Left kidney (tissue), 2 donors: ENCODE results near the gene CD63. TPM values are rescaled to one million over a fixed set of nuclear protein-coding genes. Genes with fewer than 3 reads are reported as not detected.
A peak's percentile ranks its signal among the peaks of the same experiment; 100 is the strongest.

Experiments
- DNase-seq: peaks from one replicate; pipeline ENCODE4 v3.0.0-alpha.2; 2013
- polyA plus RNA-seq: library from polyadenylated mRNA; unstranded; fragments of 120-200 nt; gene quantifications from one replicate; pipeline ENCODE4 v1.2.1, GENCODE V29; 2013; ENCODE audit not compliant: insufficient read length

Gene CD63
- polyA plus RNA-seq, 1 donor: 592 TPM

DNA sequence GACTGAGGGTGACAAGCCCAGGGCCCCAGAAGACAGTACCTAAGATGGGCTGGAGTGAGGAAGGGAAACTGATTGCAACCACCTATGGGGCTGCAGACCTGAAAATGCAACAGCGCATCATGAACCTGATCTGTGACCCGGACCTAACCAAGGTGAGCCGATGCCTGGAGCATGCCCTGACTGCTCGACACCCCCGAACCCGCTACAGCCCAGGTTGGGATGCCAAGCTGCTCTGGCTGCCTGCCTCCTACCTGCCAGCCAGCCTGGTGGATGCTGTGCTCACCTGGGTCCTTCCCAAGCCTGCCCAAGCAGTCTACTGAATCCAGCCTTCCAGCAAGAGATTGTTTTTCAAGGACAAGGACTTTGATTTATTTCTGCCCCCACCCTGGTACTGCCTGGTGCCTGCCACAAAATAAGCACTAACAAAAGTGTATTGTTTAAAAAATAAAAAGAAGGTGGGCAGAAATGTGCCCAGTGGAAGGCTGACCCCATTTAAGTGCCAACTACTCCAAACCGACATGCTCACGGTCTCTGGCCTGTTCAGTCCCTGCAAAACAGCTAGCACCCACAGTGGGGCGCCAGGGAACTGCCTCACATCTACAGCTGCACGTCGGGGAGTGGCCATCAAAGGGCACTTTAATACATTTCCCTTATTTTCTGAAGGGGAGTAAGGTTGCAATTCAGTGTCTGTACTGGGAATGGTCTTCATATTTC lies 4.4 kb downstream of the CD63 start:
- no peak for DNase-seq

DNA sequence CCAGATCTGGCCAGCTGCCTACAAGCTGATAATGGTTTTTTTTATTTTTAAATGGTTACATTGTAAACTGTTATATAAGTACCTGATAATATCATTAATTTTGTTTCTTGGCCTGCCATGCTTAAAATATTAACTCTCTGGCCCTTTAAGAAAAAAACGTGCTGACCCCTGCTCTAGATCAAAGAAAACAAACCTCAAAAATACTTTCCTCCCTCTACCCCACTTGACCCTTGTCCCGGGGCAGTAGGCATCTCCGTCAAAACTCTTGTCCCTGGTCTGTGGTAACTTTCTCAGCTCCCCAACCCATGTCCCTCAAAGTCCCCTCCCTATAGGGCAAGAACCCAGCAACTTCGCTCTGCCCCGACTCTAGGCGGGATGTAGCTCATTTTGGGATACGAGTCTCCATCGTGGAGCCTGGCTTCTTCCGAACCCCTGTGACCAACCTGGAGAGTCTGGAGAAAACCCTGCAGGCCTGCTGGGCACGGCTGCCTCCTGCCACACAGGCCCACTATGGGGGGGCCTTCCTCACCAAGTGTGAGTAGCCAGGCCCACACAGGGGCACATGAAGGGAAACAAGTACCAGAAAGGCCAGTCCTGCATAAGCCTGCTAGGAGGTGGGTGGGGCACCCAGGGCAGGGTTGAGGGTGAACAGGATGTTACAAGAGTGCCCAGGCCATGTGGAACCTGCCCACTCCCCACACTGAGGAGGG lies 5.1 kb downstream of the CD63 start:
- no peak for DNase-seq

DNA sequence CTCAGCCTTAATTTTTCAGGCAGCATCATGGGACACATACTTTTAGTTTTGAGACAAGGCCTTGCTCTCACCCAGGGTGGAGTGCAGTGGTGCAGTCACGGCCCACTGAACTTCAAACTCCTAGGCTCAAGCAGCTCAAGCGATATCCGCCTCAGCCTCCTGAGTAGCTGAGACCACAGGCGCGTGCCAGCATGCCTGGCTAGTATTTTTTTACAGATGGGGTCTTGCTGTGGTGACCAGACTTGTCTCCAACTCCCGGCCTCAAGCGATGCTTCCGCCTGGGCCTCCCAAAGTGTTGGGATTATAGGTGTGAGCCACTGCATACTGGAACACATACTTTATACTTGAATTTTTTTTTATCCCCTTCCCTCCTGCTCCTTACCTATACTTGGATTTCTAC lies 5.9 kb downstream of the CD63 start:
- DNase-seq: no peak

DNA sequence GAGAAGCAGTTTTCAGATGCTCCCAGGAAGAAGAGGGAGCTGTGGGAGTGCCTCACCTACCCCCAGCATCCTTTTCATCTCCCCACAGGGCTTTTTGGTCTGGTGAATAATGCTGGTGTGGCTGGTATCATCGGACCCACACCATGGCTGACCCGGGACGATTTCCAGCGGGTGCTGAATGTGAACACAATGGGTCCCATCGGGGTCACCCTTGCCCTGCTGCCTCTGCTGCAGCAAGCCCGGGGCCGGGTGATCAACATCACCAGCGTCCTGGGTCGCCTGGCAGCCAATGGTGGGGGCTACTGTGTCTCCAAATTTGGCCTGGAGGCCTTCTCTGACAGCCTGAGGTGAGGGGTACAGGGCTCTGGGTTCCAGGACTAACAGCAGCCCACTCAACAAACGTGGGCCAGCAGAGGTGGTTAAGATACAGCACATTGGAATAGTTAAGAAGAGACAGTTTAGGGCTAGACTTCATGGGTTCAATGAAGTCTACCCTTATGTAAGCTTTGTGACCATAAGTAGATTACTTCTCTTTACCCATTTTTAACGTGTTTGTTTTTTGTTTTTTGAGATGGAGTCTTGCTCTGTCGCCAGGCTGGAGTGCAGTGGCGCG lies 7.1 kb downstream of the CD63 start:
- no peak for DNase-seq

DNA sequence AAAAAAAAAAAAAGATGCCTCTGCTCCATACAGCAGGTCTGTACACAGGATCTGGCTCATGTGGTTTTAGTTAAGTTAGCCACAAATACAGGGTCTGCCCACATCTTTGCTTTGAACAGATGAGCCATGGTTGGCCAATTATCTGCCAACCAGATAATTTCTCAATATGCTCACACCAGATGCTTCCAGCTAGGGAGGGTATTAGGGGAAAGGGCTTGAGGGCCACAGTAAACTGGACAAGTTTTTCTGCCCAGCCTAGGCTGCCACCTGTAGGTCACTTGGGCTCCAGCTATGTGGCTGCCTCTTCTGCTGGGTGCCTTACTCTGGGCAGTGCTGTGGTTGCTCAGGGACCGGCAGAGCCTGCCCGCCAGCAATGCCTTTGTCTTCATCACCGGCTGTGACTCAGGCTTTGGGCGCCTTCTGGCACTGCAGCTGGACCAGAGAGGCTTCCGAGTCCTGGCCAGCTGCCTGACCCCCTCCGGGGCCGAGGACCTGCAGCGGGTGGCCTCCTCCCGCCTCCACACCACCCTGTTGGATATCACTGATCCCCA lies 7.8 kb downstream of the CD63 start:
- no peak for DNase-seq

DNA sequence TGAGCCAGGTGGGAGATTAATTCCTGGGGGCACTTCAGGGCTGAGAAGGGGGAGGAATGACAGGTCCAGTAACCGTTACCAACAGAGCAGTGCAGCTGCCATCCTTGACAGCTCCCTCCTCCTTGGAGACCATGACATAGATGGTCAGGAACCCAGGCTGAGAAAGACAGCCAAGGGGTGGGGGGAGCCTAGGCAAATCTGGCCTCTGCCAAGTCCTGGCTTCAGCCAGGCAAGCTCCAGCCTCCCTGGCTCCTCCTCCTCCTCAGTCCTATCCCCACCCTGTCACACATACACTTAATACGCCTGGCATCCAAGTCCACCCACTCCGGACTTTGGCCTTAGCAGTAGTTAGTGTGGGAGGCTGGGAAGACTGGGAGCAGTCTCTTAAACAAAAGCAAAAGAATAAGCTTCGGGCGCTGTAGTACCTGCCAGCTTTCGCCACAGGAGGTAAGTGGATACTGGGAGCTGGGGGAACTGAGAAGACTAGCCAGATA lies 8.7 kb downstream of the CD63 start, which contains the start of gene RDH5:
Gene RDH5, plus strand, starts transcription at position 323 of the 494 bp plus-strand sequence. CDS start 792 bp downstream, outside the sequence.
- no peak for DNase-seq

DNA sequence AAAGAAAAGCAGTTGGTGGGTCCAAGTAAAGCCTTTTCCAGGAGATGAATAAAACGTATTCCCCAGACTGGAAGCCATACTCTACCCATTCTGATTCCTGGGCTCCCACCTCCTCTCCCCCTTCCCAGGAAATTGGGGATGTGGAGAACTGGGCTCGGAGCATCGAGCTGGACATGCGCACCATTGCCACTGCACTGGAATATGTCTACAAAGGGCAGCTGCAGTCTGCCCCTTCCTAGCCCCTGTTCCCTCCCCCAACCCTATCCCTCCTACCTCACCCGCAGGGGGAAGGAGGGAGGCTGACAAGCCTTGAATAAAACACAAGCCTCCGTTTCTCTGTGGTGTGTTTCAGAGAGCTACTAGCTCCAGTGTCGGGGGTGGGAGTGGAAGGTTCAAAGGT lies 9.4 kb downstream of the CD63 start:
- no peak for DNase-seq

DNA sequence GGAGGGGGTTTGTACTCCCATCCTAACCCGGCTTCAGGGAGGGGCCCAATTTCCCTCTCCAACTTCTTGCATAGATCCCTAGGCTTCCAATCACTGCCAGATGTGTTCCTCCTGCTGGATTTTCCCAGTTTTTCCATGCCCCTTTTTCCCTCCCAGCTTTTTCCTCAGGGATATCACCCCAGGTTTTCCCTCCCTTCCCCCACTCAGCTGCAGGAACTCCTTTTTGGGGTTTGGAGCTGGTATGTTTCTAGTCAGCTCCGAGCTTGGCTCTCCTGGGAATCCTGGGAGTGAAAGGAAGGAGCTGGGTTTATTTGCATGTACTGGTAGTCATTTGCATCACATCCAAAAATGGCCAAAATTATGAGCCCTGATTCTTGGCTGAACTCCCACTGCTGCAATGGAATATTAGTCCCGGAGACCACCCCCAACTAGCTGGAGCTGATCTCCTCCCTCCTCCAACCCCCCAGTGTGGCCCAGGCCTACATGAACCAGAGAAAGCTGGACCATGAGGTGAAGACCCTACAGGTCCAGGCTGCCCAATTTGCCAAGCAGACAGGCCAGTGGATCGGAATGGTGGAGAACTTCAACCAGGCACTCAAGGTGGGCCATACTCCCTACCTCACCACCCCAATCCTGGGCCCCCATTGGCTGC lies 10.1 kb downstream of the CD63 start:
- DNase-seq: no peak

DNA sequence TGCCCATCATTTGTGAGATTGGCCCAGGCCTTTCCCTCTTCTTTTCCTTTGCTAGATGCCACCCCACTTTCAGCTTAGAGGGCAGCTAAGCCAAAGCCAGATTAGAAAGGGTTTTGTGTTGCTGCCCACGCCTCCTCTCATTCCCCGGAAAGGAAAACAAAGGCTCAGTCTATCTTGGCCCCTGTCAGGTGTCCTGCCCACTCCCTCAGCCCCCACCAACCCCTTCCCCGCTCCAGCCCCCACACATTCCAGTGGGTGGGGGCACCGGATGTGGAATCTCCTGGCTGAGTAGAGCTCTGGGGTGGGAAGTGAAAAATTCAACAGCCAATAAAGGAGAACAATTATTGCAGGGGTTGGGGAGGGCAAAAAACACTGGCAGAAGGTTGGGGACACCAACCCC lies 10.8 kb downstream of the CD63 start:
- no peak for DNase-seq

DNA sequence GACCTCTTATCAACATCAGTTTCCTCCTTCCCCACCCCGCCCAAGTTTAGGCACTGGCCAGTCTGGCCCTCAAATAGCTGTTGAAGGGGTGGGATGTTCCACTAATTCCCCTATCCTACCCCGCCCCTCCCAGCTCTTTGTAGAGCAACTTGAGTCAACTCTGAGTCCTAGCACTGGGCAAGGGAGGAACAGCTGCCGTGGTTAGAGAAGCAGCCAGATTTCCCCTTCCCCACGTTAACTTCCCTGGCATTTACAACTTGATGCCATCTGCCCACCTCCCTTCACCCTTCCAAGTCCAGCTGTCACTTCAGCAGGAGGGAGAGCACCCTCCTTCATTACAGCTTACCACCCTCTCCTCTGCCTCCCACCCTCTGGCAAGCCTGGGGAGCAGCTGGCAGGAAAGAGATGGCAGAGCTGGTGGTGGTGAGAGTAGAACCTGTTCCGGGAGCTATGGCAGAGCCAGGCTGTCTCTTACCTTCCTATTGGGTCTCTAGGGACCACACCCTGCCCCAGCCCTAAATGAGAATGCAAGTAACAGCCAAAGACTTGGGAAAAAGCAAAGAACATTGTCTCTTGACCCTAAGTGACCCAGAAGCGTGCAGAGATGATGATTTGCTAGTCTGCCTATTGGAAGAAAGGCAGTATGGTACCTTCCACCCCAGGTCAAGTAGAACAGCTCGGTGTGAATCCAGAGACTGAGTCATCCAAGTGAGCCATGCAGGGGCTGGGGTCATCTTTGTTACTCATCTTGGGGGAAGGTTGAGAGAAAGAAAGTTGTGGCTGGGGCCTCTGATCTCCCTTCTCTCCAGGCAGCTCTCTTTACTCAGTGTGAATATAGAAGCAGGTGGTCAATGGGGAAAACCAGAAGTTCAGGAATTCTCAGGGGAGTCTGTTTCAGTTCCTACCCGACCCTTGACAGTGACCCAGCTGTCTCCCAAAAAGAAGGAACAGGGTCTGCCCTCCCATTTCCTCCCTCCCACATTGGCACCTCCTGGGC lies 11.5 kb downstream of the CD63 start:
- DNase-seq: no peak

DNA sequence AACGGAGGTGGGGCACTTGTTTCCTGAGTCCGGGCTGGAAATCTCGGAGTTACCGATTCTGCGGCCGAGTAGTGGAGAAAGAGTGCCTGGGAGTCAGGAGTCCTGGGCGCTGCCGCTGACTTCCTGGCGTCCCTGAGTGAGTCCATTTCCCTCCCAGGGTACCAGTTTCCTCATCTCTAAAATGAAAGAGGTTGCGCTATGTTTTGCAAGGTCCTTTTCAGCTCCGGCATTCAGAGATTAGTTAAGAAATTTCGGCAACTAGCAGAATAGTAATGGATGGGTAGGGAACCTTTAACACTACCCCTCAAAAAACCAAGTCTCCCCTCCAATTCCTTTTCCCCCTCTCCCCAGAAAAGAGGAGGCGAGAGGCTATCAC lies 12.2 kb downstream of the CD63 start:
- DNase-seq: no peak

DNA sequence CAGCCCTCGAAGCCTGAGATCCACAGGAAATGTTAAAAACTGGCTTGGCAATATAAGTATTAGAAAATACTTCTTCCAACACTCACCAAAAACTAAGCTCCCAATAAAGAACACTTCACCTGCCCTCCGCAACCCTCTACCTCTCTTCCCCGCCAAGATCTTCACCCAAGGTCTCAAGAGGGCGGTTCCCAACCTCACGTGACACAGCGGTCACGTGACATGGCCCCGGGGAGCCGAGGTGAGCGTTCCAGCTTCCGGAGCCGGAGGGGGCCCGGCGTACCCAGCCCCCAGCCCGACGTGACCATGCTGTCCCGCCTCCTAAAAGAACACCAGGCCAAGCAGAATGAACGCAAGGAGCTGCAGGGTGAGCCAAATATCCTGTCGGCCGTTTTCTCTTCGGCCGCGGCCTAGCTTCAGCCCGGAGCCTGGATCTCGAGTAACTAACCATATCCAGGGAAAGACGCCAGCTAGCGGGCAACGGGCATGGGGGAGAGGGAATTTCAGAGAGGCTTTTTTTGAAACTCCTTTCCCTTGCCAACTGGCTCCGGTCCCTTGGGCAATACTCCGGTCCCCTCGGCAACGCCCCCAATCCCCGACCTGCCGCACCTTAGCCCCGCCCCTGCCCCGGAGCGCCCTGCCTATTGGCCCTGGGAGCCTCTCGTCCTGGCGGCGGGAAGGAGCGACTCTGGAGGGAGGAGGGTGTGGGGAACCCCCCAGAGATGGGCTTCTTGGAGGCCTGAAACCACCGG lies 12.8 kb downstream of the CD63 start, which contains the start of gene BLOC1S1:
Gene BLOC1S1, plus strand, starts transcription at position 214 of the 749 bp plus-strand sequence. Its CDS starts 6 bp downstream, at position 220.
- DNase-seq: peak; percentile 95

DNA sequence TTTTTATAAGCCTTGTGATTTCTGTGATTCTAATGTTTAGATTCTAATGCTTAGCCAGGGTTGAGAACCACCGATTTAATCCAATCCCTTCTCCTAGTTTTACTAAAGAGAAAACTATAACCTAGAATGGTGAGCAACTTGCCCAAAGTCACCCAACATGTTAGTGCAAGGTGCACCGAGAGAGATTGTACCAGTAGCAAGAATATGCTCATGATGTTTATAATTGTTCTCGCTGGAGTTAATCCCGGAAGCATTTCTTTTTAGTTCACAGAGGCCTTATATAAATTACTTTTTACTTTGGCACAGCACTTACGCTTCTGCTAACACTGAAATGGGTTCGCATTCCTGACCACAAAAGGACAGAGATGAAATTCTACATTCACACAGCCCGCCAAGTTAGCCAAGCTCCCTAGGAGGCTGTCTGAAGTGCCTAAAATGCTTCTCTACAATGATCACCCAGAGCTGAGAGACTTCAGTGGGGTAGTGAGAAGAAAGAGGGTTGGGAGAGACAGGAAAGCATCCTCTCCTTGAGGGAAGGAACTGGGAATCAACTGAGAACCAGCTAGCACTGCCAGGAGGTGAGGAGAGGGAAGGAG lies 13.5 kb downstream of the CD63 start:
- DNase-seq: no peak

DNA sequence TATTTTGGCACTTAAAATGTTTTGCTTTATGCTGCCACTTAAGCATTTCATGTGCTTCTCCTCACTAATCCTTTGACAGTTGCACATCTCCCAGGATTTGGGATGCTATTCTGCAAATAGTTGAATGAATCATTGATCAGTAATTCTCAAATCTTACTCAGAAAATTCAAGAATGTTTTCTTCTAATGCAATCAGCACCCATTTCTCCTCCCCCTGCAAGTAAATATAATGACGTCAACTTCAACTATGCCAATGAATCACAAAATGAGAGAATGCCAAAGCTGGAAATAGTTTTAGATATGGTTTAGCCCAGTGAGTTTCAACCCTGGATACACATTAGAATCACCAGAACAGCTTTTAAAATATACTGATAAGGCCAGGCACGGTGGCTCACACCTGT lies 15.1 kb downstream of the CD63 start:
- no peak for DNase-seq

DNA sequence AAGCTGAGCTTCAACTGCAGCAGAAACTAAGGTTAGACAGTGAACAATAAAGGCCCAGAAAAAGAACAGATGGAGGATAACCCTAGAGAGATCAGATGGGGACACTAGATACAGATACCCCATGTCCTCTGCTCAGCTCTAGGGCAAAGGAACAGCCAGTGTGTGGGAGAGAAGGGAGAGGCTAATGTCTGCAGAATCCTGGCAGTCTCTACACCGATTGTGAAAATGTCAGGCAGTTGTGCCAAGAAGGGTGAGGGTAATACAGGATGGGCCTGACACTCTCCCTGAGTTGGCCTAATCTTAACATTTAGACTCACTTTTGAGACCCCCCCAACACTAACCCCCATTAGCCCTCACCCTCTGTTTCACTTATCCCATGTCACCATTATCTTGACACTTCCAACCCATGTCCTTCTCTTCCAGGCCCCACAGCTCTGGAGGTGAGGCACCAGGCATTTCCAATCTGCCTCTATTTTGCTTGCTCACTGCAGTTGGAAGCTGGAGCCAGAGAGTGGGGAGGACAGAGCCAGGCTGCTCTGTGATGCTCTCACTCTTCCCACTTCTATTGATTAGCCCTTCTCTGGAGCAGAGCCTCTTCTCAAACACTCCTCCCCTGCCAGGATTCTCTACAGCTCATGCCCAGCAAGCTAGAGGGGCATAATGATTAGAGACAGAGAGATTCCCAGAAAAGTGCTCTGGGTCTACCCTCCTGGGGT lies 16.0 kb downstream of the CD63 start:
- DNase-seq: no peak

DNA sequence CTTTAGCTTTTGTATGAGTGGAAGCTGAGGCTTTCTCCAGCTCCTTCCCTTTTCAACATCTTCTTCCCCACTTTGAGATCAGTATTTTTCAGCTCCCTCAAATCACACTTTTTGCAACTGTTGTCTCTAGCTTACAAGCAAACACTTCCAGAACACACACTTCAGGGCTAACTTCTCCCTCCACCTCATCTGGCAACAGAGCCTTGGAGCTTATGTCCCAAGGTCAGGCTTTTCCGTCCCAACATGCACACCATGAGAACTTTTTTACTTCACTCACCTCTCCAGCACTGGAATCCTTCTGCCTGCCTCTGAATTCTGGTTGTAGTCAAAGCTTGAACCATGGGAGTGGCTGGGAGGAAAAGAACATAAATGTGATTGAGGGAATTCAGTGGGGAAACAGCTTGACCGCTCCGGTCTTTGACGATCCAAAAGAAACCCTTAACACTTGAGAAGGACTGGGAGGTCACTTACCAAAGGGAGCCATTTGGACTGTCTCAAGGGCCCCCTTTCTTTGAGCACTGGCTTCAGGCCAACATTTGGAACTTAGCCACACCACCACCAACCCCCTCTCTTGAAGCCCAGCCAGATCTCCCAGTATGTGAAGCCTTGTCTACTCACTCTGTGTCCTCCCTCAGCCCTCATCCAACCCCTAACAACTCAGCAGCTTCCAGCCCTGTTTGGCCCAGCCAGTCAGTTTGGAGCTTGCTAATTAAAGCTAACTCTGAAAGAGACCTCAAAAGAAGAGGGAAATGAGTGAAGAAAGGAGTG lies 16.8 kb downstream of the CD63 start:
- DNase-seq: no peak

DNA sequence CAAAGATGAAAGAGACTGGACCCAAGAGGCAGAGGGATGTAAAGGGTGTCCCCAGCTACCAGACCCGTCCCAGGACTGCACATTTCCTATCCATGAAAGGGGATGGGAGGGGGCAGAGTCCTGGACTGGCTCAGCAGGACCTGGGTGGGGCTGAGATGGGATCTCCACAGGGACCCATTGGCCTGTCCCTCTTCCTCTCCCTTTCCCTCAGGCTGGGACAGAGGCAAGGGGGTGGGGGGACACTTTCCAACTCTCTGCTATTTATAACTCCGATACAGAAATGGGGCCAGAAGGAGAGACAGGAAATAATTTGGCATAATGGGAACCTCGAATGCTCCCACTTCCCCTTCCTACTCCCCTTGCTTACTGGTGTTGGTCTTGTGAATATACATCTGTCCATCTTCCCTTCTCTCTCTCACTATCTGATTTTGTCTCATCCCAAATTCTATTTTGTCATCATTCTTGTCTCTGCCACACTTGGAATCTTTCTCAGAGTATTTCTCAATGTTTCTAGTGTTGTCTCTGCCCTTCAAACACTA lies 20.0 kb downstream of the CD63 start:
- no peak for DNase-seq
